Measurements from ENCODE around the gene CPNE7. TPM values are rescaled to one million over a fixed set of nuclear protein-coding genes. Genes with fewer than 3 reads are reported as not detected.

Gene CPNE7
- total RNA-seq, 1 experiment from 2014 or later: 40.4 TPM

DNA sequence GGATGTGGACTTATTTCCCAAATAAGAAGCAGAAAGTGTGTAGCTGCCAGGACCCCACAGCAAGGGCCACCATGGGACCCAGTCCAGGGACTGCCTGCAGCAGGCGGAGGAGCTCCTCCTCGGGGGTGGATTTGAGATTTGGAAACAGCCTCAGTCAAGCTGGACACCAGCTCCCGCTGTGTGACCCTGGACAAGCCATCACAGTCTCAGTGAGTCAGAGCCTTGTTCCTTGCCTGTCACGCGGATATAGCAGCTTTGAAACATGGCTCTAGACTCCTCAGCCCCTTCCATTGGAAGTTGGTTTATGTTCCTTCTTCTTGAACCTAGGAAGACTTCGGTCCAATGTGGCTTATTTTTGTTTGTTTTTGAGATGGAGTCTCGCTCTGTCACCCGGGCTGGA is 25.4 kb downstream of the CPNE7 start:
- Mint-ChIP-seq H3K4me3 (ENCODE audit: unreplicated experiment) (no peak overlapping the region), H3K9me3 (ENCODE audit: unreplicated experiment) (no peaks in the 10 kb centered on the region), H3K36me3 (ENCODE audit: insufficient read depth, unreplicated experiment) (peaks cover 12% of the 10 kb centered on the region), H3K27me3 (ENCODE audit: insufficient read depth, unreplicated experiment) (no peaks in the 10 kb centered on the region), H3K4me1 (ENCODE audit: low read depth, unreplicated experiment) (no peaks in the 10 kb centered on the region), H3K27ac (ENCODE audit: unreplicated experiment) (no peak overlapping the region)
- intact Hi-C loops (cut with micrococcal nuclease; ENCODE audit: unreplicated experiment): no loop called here
- BruUV-seq (replicated peaks): no TSS peak
- H3K27me3 ChIP-seq (replicated peaks; ENCODE audit: control insufficient read depth, insufficient read depth, low read length): no peaks in the 10 kb centered on the region
- H3K9me3 ChIP-seq: no peaks in the 10 kb centered on the region
- no peak overlapping the region for H3K4me3 ChIP-seq (ENCODE audit: low read depth, low read length)
- no peaks in the 10 kb centered on the region for H3K4me1 ChIP-seq
- TF ChIP-seq, protein P1, sequence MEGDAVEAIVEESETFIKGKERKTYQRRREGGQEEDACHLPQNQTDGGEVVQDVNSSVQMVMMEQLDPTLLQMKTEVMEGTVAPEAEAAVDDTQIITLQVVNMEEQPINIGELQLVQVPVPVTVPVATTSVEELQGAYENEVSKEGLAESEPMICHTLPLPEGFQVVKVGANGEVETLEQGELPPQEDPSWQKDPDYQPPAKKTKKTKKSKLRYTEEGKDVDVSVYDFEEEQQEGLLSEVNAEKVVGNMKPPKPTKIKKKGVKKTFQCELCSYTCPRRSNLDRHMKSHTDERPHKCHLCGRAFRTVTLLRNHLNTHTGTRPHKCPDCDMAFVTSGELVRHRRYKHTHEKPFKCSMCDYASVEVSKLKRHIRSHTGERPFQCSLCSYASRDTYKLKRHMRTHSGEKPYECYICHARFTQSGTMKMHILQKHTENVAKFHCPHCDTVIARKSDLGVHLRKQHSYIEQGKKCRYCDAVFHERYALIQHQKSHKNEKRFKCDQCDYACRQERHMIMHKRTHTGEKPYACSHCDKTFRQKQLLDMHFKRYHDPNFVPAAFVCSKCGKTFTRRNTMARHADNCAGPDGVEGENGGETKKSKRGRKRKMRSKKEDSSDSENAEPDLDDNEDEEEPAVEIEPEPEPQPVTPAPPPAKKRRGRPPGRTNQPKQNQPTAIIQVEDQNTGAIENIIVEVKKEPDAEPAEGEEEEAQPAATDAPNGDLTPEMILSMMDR (IDR thresholded peaks at IDR 0.05; ENCODE audit: insufficient read depth in 1 of 2, low read depth in 1 of 2, low read length in 1 of 2, severe bottlenecking in 1 of 2, unreplicated experiment in 1 of 2): no peak
- CTCF ChIA-PET: no interaction called here
- POLR2A ChIA-PET: interaction anchor here (0.7 to 0.8 kb wide), 2 partner anchors 37 to 203 kb away, joined by 3 to 6 read pairs; no protein-coding TSS in a partner anchor
- no peaks in the 10 kb centered on the region for H3K36me3 ChIP-seq (ENCODE audit: control insufficient read depth, insufficient read depth, low read length)
- no peak for DNase-seq

DNA sequence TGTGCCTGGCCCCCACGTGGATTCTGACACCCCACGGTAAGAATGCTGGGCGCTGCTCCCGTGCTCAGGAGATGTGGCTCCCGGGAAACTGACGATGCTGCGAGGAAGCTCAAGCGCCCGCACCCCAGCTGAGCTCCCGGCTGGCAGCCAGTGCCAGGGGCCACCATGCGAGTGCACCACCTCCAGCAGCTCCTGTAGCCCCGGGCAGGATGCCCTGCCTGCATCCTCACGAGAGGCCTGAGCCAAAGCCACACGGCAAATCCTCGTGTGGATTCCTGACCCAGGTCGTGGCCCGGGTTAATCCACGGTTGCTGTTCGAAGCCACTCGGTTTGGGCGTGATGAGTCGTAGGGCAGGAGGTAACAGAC is 26.3 kb downstream of the CPNE7 start:
- intact Hi-C loops (cut with micrococcal nuclease; ENCODE audit: unreplicated experiment): no loop called here
- H3K27ac Mint-ChIP-seq (ENCODE audit: unreplicated experiment): no peak overlapping the region
- BruUV-seq (replicated peaks): no TSS peak

DNA sequence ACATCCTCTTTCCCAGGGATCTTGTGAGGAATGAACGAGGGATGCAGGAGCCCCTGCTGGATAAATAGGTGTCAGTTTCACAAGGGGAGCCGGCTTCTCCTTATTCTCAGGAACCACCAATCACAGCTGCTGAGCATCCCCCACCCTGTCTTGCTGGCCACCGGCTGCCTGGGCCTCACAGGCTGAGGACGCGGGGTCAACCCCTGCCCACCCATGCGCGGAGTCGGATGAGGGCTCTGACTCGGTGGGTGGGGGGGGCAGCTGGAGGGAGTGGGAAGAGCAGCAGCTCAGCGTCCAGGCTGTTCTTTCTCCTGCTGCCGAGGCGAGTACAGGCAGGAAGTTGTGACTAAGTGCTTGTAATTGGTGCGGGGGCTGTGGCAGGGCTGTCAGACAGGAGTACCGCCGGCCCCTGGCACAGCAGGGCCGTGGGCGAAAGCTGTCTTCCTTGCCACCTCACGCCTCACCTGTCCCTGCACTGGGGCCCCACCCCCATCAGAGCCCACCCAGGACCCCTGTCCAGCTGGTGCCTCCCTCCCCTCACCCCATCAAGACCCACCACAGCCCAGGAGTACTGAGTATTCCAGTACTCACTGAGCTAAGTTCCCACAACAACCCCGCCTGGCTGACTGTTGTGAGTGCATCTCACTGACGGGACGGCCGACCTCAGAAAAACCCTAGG is 26.9 kb downstream of the CPNE7 start:
- intact Hi-C loops (cut with micrococcal nuclease; ENCODE audit: unreplicated experiment): no loop called here
- Mint-ChIP-seq H3K36me3 (ENCODE audit: insufficient read depth, unreplicated experiment) (peaks cover 7% of the 10 kb centered on the region), H3K9me3 (ENCODE audit: unreplicated experiment) (no peaks in the 10 kb centered on the region), H3K27me3 (ENCODE audit: insufficient read depth, unreplicated experiment) (no peaks in the 10 kb centered on the region), H3K4me1 (ENCODE audit: low read depth, unreplicated experiment) (no peaks in the 10 kb centered on the region), H3K4me3 (ENCODE audit: unreplicated experiment) (no peak overlapping the region), H3K27ac (ENCODE audit: unreplicated experiment) (no peak overlapping the region)
- ChIA-PET CTCF (no interaction called here), POLR2A (interaction anchor here (0.7 kb wide), 1 partner anchor 184 kb away, joined by 3 read pairs; no protein-coding TSS in a partner anchor)
- Histone ChIP-seq H3K9me3 (no peaks in the 10 kb centered on the region), H3K27me3 (replicated peaks; ENCODE audit: control insufficient read depth, insufficient read depth, low read length) (no peaks in the 10 kb centered on the region), H3K4me1 (no peaks in the 10 kb centered on the region), H3K36me3 (ENCODE audit: control insufficient read depth, insufficient read depth, low read length) (no peaks in the 10 kb centered on the region), H3K4me3 (ENCODE audit: low read depth, low read length) (no peak overlapping the region)
- TF ChIP-seq, protein P1 (IDR thresholded peaks at IDR 0.05; ENCODE audit: insufficient read depth in 1 of 2, low read depth in 1 of 2, low read length in 1 of 2, severe bottlenecking in 1 of 2, unreplicated experiment in 1 of 2): no peak
- no peak for DNase-seq
- no TSS peak for BruUV-seq (replicated peaks)

More for the DNA sequence above, 26.3 kb downstream of the CPNE7 start:
- H3K9me3 ChIP-seq: no peaks in the 10 kb centered on the region
- H3K36me3 Mint-ChIP-seq (ENCODE audit: insufficient read depth, unreplicated experiment): peaks cover 12% of the 10 kb centered on the region
- no peaks in the 10 kb centered on the region for H3K4me1 Mint-ChIP-seq (ENCODE audit: low read depth, unreplicated experiment)
- CTCF ChIA-PET: no interaction called here
- H3K36me3 ChIP-seq (ENCODE audit: control insufficient read depth, insufficient read depth, low read length): no peaks in the 10 kb centered on the region
- no peak overlapping the region for H3K4me3 ChIP-seq (ENCODE audit: low read depth, low read length)
- H3K27me3 ChIP-seq (replicated peaks; ENCODE audit: control insufficient read depth, insufficient read depth, low read length): no peaks in the 10 kb centered on the region
- no peaks in the 10 kb centered on the region for H3K9me3 Mint-ChIP-seq (ENCODE audit: unreplicated experiment)
- DNase-seq: no peak
- H3K4me3 Mint-ChIP-seq (ENCODE audit: unreplicated experiment): no peak overlapping the region
- no peaks in the 10 kb centered on the region for H3K4me1 ChIP-seq
- POLR2A ChIA-PET: interaction anchor here (0.7 kb wide), 1 partner anchor 184 kb away, joined by 3 read pairs; no protein-coding TSS in a partner anchor
- no peaks in the 10 kb centered on the region for H3K27me3 Mint-ChIP-seq (ENCODE audit: insufficient read depth, unreplicated experiment)
- TF ChIP-seq, protein P1 (IDR thresholded peaks at IDR 0.05; ENCODE audit: insufficient read depth in 1 of 2, low read depth in 1 of 2, low read length in 1 of 2, severe bottlenecking in 1 of 2, unreplicated experiment in 1 of 2): no peak

All from Caco-2 (cell line).